Vagina (tissue), 2 donors: ENCODE measurements around the gene BACH1. TPM values are rescaled to one million over a fixed set of nuclear protein-coding genes. Genes with fewer than 3 reads are reported as not detected.

Source experiments
- DNase-seq, 2 donors: peaks; one replicate each; pipeline ENCODE4 v3.0.0-alpha.2; 2017; ENCODE audit errors: extremely low spot score in 2 of 2
- H3K27ac ChIP-seq: fragments of 200-600 bp; sonication (generic); one replicate; pipeline ENCODE4 v1.5.1; 2019
- H3K27me3 ChIP-seq: fragments of 200-600 bp; sonication (generic); one replicate; pipeline ENCODE4 v1.5.1; 2019
- H3K36me3 ChIP-seq, 2 donors: fragments of 200-600 bp; sonication (generic); one replicate each; pipeline ENCODE4 v1.5.1; 2017 to 2019
- H3K4me1 ChIP-seq: fragments of 200-600 bp; sonication (generic); one replicate; pipeline ENCODE4 v1.5.1; 2019
- H3K4me3 ChIP-seq, 2 donors: fragments of 200-600 bp; sonication (generic); 1 replicate in 1 of 2; 2 replicates in 1 of 2; pipeline ENCODE4 v1.5.1; 2016 to 2019
- H3K9me3 ChIP-seq: fragments of 200-600 bp; sonication (generic); one replicate; pipeline ENCODE4 v1.5.1; 2019
- CTCF ChIP-seq, 3 experiments: fragments of 450-650 bp in 2 of 3; fragments of 200-600 bp in 1 of 3; sonication (generic) in 1 of 3; IDR thresholded peaks; one replicate each; pipeline ENCODE4 v1.5.1; 2017 to 2019; ENCODE audit warnings: antibody characterized with exemption in 3 of 3, mild to moderate bottlenecking in 2 of 3, moderate library complexity in 2 of 3
- POLR2A ChIP-seq, 2 donors: fragments of 450-650 bp; IDR thresholded peaks; one replicate each; pipeline ENCODE4 v1.6.1; 2017; ENCODE audit warnings: antibody characterized with exemption in 2 of 2, mild to moderate bottlenecking in 2 of 2, moderate library complexity in 2 of 2
- POLR2AphosphoS5 ChIP-seq, 2 donors: sonication (generic); formaldehyde crosslinking; IDR thresholded peaks; one replicate each; pipeline ENCODE4 v1.9.0; 2017; ENCODE audit warnings: antibody characterized with exemption in 2 of 2, mild to moderate bottlenecking in 2 of 2, low read depth in 1 of 2; ENCODE audit not compliant: insufficient read depth in 1 of 2
- intact Hi-C: fragments of 100-400 bp; cut with DNase I; formaldehyde crosslinking; loops from one replicate; pipeline ENCODE4 v1.15.1; 2023
- total RNA-seq: library from RNA; depleted of rRNA; stranded (reverse); fragments of >200 nt; gene quantifications from one replicate; pipeline ENCODE4 v1.2.3, GENCODE V29; 2016

The BACH1 gene
- total RNA-seq, 1 donor from 2014 or later: 33.1 TPM

- DNase-seq: no peak
- Histone ChIP-seq H3K4me1 (peaks cover 4% of the 10 kb centered on the region), H3K9me3 (no peaks in the 10 kb centered on the region), H3K27me3 (no peaks in the 10 kb centered on the region), H3K27ac (no peak overlapping the region), H3K4me3 (no peak overlapping the region), H3K36me3 (no peaks in the 10 kb centered on the region)
- no peak for TF ChIP-seq POLR2AphosphoS5 (IDR thresholded peaks at IDR 0.05; ENCODE audit: insufficient read depth in 1 of 2, low read depth in 1 of 2)
- TF ChIP-seq CTCF (IDR thresholded peaks at IDR 0.05): no peak
- no peak for TF ChIP-seq POLR2A (IDR thresholded peaks at IDR 0.05)
- intact Hi-C loops: no loop called here
Observed at GRCh38 chr21:29334717-29335428, 36.2 kb downstream of the BACH1 start.

- Histone ChIP-seq H3K4me1 (peaks cover 6% of the 10 kb centered on the region), H3K36me3 (no peaks in the 10 kb centered on the region)
- intact Hi-C loops: no loop called here
Observed at GRCh38 chr21:29335720-29336119, 37.0 kb downstream of the BACH1 start.

GRCh38 chr21:29338256-29338655 lies 39.5 kb downstream of the BACH1 start:
- no peak overlapping the region for H3K27ac ChIP-seq
- TF ChIP-seq POLR2A (IDR thresholded peaks at IDR 0.05): no peak
- no peak for TF ChIP-seq POLR2AphosphoS5 (IDR thresholded peaks at IDR 0.05; ENCODE audit: insufficient read depth in 1 of 2, low read depth in 1 of 2)
- TF ChIP-seq CTCF (IDR thresholded peaks at IDR 0.05): no peak
- DNase-seq: no peak
- intact Hi-C loops: no loop called here
- no peaks in the 10 kb centered on the region for H3K36me3 ChIP-seq
- H3K4me3 ChIP-seq: no peak overlapping the region
- H3K9me3 ChIP-seq: no peaks in the 10 kb centered on the region
- H3K27me3 ChIP-seq: no peaks in the 10 kb centered on the region
- H3K4me1 ChIP-seq: peaks cover 17% of the 10 kb centered on the region

More at GRCh38 chr21:29335720-29336119, 37.0 kb downstream of the BACH1 start:
- Histone ChIP-seq H3K27ac (no peak overlapping the region), H3K4me3 (no peak overlapping the region), H3K9me3 (no peaks in the 10 kb centered on the region), H3K27me3 (no peaks in the 10 kb centered on the region)
- TF ChIP-seq POLR2A (IDR thresholded peaks at IDR 0.05) (no peak), CTCF (IDR thresholded peaks at IDR 0.05) (no peak), POLR2AphosphoS5 (IDR thresholded peaks at IDR 0.05; ENCODE audit: insufficient read depth in 1 of 2, low read depth in 1 of 2) (no peak)
- DNase-seq: no peak

GRCh38 chr21:29340228-29340627 lies 41.5 kb downstream of the BACH1 start:
- no peak for DNase-seq
- Histone ChIP-seq H3K36me3 (no peaks in the 10 kb centered on the region), H3K4me1 (peaks cover 21% of the 10 kb centered on the region), H3K27me3 (no peaks in the 10 kb centered on the region), H3K27ac (no peak overlapping the region), H3K4me3 (no peak overlapping the region), H3K9me3 (no peaks in the 10 kb centered on the region)
- intact Hi-C loops: no loop called here
- TF ChIP-seq POLR2A (IDR thresholded peaks at IDR 0.05): no peak
- no peak for TF ChIP-seq CTCF (IDR thresholded peaks at IDR 0.05)
- no peak for TF ChIP-seq POLR2AphosphoS5 (IDR thresholded peaks at IDR 0.05; ENCODE audit: insufficient read depth in 1 of 2, low read depth in 1 of 2)

GRCh38 chr21:29342363-29342957 lies 43.7 kb downstream of the BACH1 start:
- no peaks in the 10 kb centered on the region for H3K27me3 ChIP-seq
- no peak overlapping the region for H3K4me3 ChIP-seq
- H3K9me3 ChIP-seq: no peaks in the 10 kb centered on the region
- H3K4me1 ChIP-seq: peaks cover 32% of the 10 kb centered on the region
- TF ChIP-seq POLR2A (IDR thresholded peaks at IDR 0.05) (no peak), CTCF (IDR thresholded peaks at IDR 0.05) (no peak), POLR2AphosphoS5 (IDR thresholded peaks at IDR 0.05; ENCODE audit: insufficient read depth in 1 of 2, low read depth in 1 of 2) (no peak)
- H3K36me3 ChIP-seq: no peaks in the 10 kb centered on the region
- peak overlapping the region; percentile 54 for H3K27ac ChIP-seq
- intact Hi-C loops: no loop called here
- no peak for DNase-seq
